Neuronal stem cell (in vitro differentiated cells): ENCODE data around the gene EPB41L2.

Experiments used
- DNase-seq: peaks from one replicate; pipeline ENCODE4 v3.0.0-alpha.2; 2013; ENCODE audit warnings: low spot score
- H2AFZ ChIP-seq: one replicate; pipeline ENCODE4 v1.6.1; 2013; ENCODE audit warnings: mild to moderate bottlenecking, low read length, inconsistent platforms
- H2AK5ac ChIP-seq: 2 replicates; pipeline ENCODE4 v1.6.1; 2013; ENCODE audit warnings: low read depth, mild to moderate bottlenecking, inconsistent platforms, low read length, moderate library complexity, mixed read lengths
- H2BK120ac ChIP-seq: 2 replicates; pipeline ENCODE4 v1.6.1; 2013; ENCODE audit warnings: low read depth, mild to moderate bottlenecking, inconsistent platforms, low read length, moderate library complexity, mixed read lengths
- H2BK12ac ChIP-seq: one replicate; pipeline ENCODE4 v1.6.1; 2013; ENCODE audit warnings: low read length, inconsistent platforms
- H2BK15ac ChIP-seq: 2 replicates; pipeline ENCODE4 v1.6.1; 2013; ENCODE audit warnings: mild to moderate bottlenecking, low read length, inconsistent platforms, mixed read lengths
- H2BK5ac ChIP-seq: one replicate; pipeline ENCODE4 v1.6.1; 2013; ENCODE audit warnings: inconsistent platforms, mild to moderate bottlenecking, low read length, moderate library complexity
- H3K14ac ChIP-seq: one replicate; pipeline ENCODE4 v1.6.1; 2013; ENCODE audit warnings: low read length, inconsistent platforms
- H3K18ac ChIP-seq: 2 replicates; pipeline ENCODE4 v1.6.1; 2013; ENCODE audit warnings: low read length, inconsistent platforms
- H3K23ac ChIP-seq: 2 replicates; pipeline ENCODE4 v1.6.1; 2013; ENCODE audit warnings: low read depth, mild to moderate bottlenecking, mixed read lengths, low read length, inconsistent platforms; ENCODE audit not compliant: poor library complexity
- H3K27ac ChIP-seq: replicated peaks from 3 replicates; pipeline ENCODE4 v1.5.1; 2013; ENCODE audit warnings: low read length, inconsistent platforms
- H3K27me3 ChIP-seq, 3 experiments: 2 replicates each; pipeline ENCODE4 v1.6.1; 2013; ENCODE audit warnings: low read length in 3 of 3, mild to moderate bottlenecking in 2 of 3, inconsistent platforms in 1 of 3, low read depth in 1 of 3, mixed read lengths in 1 of 3, moderate library complexity in 1 of 3; ENCODE audit not compliant: control insufficient read depth in 3 of 3, insufficient read depth in 3 of 3
- H3K36me3 ChIP-seq, 2 donors: replicated peaks in 1 of 2; 2 replicates each; pipeline ENCODE4 v1.6.1; 2013; ENCODE audit warnings: low read length in 2 of 2; ENCODE audit not compliant: control insufficient read depth in 2 of 2, insufficient read depth in 2 of 2
- H3K4ac ChIP-seq: 2 replicates; pipeline ENCODE4 v1.6.1; 2013; ENCODE audit warnings: inconsistent platforms, mild to moderate bottlenecking, low read length, moderate library complexity
- H3K4me1 ChIP-seq, 2 donors: 1 replicate in 1 of 2; 2 replicates in 1 of 2; pipeline ENCODE4 v1.6.1; 2013; ENCODE audit warnings: low read length in 2 of 2, low read depth in 1 of 2; ENCODE audit not compliant: control insufficient read depth in 2 of 2, insufficient read depth in 1 of 2
- H3K4me2 ChIP-seq: one replicate; pipeline ENCODE4 v1.6.1; 2013; ENCODE audit warnings: mild to moderate bottlenecking, low read length, inconsistent platforms; ENCODE audit not compliant: insufficient read depth, poor library complexity, severe bottlenecking
- H3K4me3 ChIP-seq, 2 donors: 2 replicates each; pipeline ENCODE4 v1.5.1; 2013; ENCODE audit warnings: low read length in 2 of 2, mild to moderate bottlenecking in 2 of 2, inconsistent platforms in 1 of 2, moderate library complexity in 1 of 2
- H3K79me1 ChIP-seq: one replicate; pipeline ENCODE4 v1.6.1; 2013; ENCODE audit warnings: low read depth, mild to moderate bottlenecking, inconsistent platforms, low read length, moderate library complexity
- H3K9ac ChIP-seq: one replicate; pipeline ENCODE4 v1.6.1; 2013; ENCODE audit warnings: mild to moderate bottlenecking, low read depth, low read length, inconsistent platforms; ENCODE audit not compliant: poor library complexity
- H3K9me3 ChIP-seq, 2 donors: replicated peaks in 1 of 2; 2 replicates each; pipeline versions ENCODE3 to v1.6.1; 2013; ENCODE audit warnings: low read length in 2 of 2, mild to moderate bottlenecking in 2 of 2, inconsistent platforms in 1 of 2, low read depth in 1 of 2, mixed read lengths in 1 of 2, moderate library complexity in 1 of 2; ENCODE audit not compliant: control insufficient read depth in 2 of 2, insufficient read depth in 1 of 2
- H4K8ac ChIP-seq: one replicate; pipeline ENCODE4 v1.6.1; 2013; ENCODE audit warnings: low read depth, mild to moderate bottlenecking, inconsistent platforms, low read length, moderate library complexity
- H4K91ac ChIP-seq: one replicate; pipeline ENCODE4 v1.6.1; 2013; ENCODE audit warnings: low read length, low read depth, mild to moderate bottlenecking, inconsistent platforms; ENCODE audit not compliant: poor library complexity
- WGBS, 2 donors: extraction: QIAGEN DNeasy Blood & Tissue Kit; methylation state at CpG; one replicate each; pipeline ENCODE4 v1.1.7; 2013; ENCODE audit warnings: missing lambda C conversion rate in 2 of 2, mixed read lengths in 1 of 2; ENCODE audit not compliant: insufficient read length in 2 of 2, insufficient replicate concordance in 1 of 2; ENCODE audit errors: extremely low coverage in 2 of 2; 5-methylcytosine and 5-hydroxymethylcytosine counted together

EPB41L2 gene

GRCh38 chr6:130965656-130966055 is 97.4 kb downstream of the EPB41L2 start:
- no peaks in the 10 kb centered on the region for H3K9me3 ChIP-seq
- H3K4me3 ChIP-seq = no peak overlapping the region
- H3K23ac ChIP-seq = no peak overlapping the region
- no peaks in the 10 kb centered on the region for H3K27me3 ChIP-seq
- H4K8ac ChIP-seq = no peak overlapping the region
- no peak for DNase-seq
- no peak overlapping the region for H4K91ac ChIP-seq
- H3K4me2 ChIP-seq = no peak overlapping the region
- H2BK15ac ChIP-seq = no peak overlapping the region
- no peak overlapping the region for H2BK120ac ChIP-seq
- H3K36me3 ChIP-seq = no peaks in the 10 kb centered on the region
- no peak overlapping the region for H3K27ac ChIP-seq
- H3K79me1 ChIP-seq = peaks cover 2% of the 10 kb centered on the region
- no peak overlapping the region for H2BK5ac ChIP-seq
- H2BK12ac ChIP-seq = no peak overlapping the region
- H3K18ac ChIP-seq = no peak overlapping the region
- H2AK5ac ChIP-seq = no peak overlapping the region
- peaks cover 8 to 12% of the 10 kb centered on the region in 2 donors for H3K4me1 ChIP-seq
- no peak overlapping the region for H3K14ac ChIP-seq
- no peak overlapping the region for H2AFZ ChIP-seq
- no peak overlapping the region for H3K4ac ChIP-seq
- no peak overlapping the region for H3K9ac ChIP-seq

GRCh38 chr6:130964808-130965604 is 98.0 kb downstream of the EPB41L2 start:
- no peak overlapping the region for H3K14ac ChIP-seq
- no peak overlapping the region for H4K91ac ChIP-seq
- no peak overlapping the region for H2BK12ac ChIP-seq
- no peaks in the 10 kb centered on the region for H3K9me3 ChIP-seq
- H2AK5ac ChIP-seq = no peak overlapping the region
- H3K4ac ChIP-seq = no peak overlapping the region
- H3K27me3 ChIP-seq = no peaks in the 10 kb centered on the region
- H2BK15ac ChIP-seq = no peak overlapping the region
- H3K36me3 ChIP-seq = no peaks in the 10 kb centered on the region
- H3K23ac ChIP-seq = no peak overlapping the region
- no peak overlapping the region for H3K9ac ChIP-seq
- H4K8ac ChIP-seq = no peak overlapping the region
- no peak overlapping the region for H2AFZ ChIP-seq
- no peak overlapping the region for H3K27ac ChIP-seq
- no peak overlapping the region for H3K4me2 ChIP-seq
- WGBS, 2 donors = no CpG with 5 or more reads among the region's 5 CpGs
- H2BK5ac ChIP-seq = no peak overlapping the region
- H3K79me1 ChIP-seq = peaks cover 2% of the 10 kb centered on the region
- DNase-seq = no peak
- H3K4me3 ChIP-seq = no peak overlapping the region
- peaks cover 8 to 9% of the 10 kb centered on the region in 2 donors for H3K4me1 ChIP-seq
- H2BK120ac ChIP-seq = no peak overlapping the region
- H3K18ac ChIP-seq = no peak overlapping the region

- no peak overlapping the region for H3K14ac ChIP-seq
- H2AK5ac ChIP-seq = no peak overlapping the region
- H2BK5ac ChIP-seq = no peak overlapping the region
- WGBS, 2 donors = no CpG with 5 or more reads among the region's 2 CpGs
- no peak overlapping the region for H2BK120ac ChIP-seq
- H3K4me3 ChIP-seq = no peak overlapping the region
- no peak overlapping the region for H3K27ac ChIP-seq
- H4K91ac ChIP-seq = no peak overlapping the region
- no peak for DNase-seq
- H3K36me3 ChIP-seq = no peaks in the 10 kb centered on the region
- no peak overlapping the region for H3K9ac ChIP-seq
- no peak overlapping the region for H3K23ac ChIP-seq
- H2BK15ac ChIP-seq = no peak overlapping the region
- H3K4me1 ChIP-seq = peaks cover 8 to 9% of the 10 kb centered on the region in 2 donors
- H4K8ac ChIP-seq = no peak overlapping the region
- no peaks in the 10 kb centered on the region for H3K27me3 ChIP-seq
- no peak overlapping the region for H3K18ac ChIP-seq
- H3K79me1 ChIP-seq = peaks cover 2% of the 10 kb centered on the region
- H3K4ac ChIP-seq = no peak overlapping the region
- H2BK12ac ChIP-seq = no peak overlapping the region
- H2AFZ ChIP-seq = no peak overlapping the region
- no peak overlapping the region for H3K4me2 ChIP-seq
- H3K9me3 ChIP-seq = no peaks in the 10 kb centered on the region
These were observed 98.8 kb downstream of the EPB41L2 start for GRCh38 chr6:130964289-130964688.

- Histone ChIP-seq H3K9me3 (no peaks in the 10 kb centered on the region), H4K91ac (no peak overlapping the region), H2BK120ac (no peak overlapping the region), H3K27ac (no peak overlapping the region), H4K8ac (no peak overlapping the region), H3K27me3 (no peaks in the 10 kb centered on the region), H3K18ac (no peak overlapping the region), H3K4me2 (no peak overlapping the region), H2BK5ac (no peak overlapping the region), H2BK15ac (no peak overlapping the region), H3K4me1 (peaks cover 4 to 6% of the 10 kb centered on the region in 2 donors), H3K4ac (no peak overlapping the region), H3K36me3 (no peaks in the 10 kb centered on the region), H2AFZ (no peak overlapping the region), H3K79me1 (peaks cover 2% of the 10 kb centered on the region), H3K4me3 (no peak overlapping the region), H2AK5ac (no peak overlapping the region), H3K23ac (no peak overlapping the region), H3K9ac (no peak overlapping the region), H3K14ac (no peak overlapping the region), H2BK12ac (no peak overlapping the region)
- WGBS, 2 donors = no CpG with 5 or more reads among the region's 2 CpGs
- DNase-seq = no peak
These were observed 100.1 kb downstream of the EPB41L2 start for GRCh38 chr6:130962966-130963365.
